Sigmoid colon (tissue), 4 donors: ENCODE data around the gene DAGLA.

Experiments used
- POLR2A ChIP-seq, 2 donors: fragments of 450-650 bp; IDR thresholded peaks; one replicate each; pipeline ENCODE4 v1.6.1; 2016; ENCODE audit warnings: antibody characterized with exemption in 2 of 2, mild to moderate bottlenecking in 2 of 2, moderate library complexity in 2 of 2
- POLR2AphosphoS5 ChIP-seq, 4 donors: sonication (generic); formaldehyde crosslinking; IDR thresholded peaks; one replicate each; pipeline ENCODE4 v1.6.1; 2017; ENCODE audit warnings: antibody characterized with exemption in 4 of 4
- TF ChIP-seq, protein P1 (sequence below), 4 experiments: fragments of 450-650 bp in 3 of 4; fragments of 200-600 bp in 1 of 4; IDR thresholded peaks; one replicate each; pipeline ENCODE4 v1.5.1; 2016 to 2019; ENCODE audit warnings: antibody characterized with exemption in 4 of 4, mild to moderate bottlenecking in 3 of 4, moderate library complexity in 2 of 4

DNA sequence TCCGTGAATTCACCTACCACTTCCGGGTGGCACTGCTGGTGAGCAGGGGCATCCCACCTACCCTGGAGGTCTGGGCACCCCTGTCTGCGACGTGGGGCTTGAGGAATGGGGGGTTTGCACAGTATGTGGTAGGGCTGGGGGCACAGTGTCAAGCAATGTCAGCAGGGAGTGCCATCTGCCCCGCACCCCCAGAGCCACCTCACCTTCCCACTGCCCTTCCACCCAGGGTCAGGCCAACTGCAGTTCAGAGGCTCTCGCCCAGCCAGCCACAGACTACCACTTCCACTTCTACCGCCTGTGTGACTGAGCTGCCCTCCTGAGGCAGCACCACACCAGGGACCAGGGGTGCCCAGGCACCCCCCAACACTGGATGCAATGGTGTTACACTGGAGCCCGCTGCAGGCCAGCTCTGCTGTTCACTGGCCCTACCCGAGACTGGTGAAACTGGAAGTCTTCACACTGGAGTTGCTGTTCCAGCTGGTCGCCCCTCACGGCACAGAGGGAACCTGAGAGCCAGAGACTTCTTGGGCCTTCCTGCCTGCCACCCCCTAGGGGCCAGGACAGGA lies 105.7 kb downstream of the DAGLA start:
- TF ChIP-seq POLR2AphosphoS5 (IDR thresholded peaks at IDR 0.05) = no peak
- TF ChIP-seq POLR2A (IDR thresholded peaks at IDR 0.05) = no peak
- TF ChIP-seq, protein P1, sequence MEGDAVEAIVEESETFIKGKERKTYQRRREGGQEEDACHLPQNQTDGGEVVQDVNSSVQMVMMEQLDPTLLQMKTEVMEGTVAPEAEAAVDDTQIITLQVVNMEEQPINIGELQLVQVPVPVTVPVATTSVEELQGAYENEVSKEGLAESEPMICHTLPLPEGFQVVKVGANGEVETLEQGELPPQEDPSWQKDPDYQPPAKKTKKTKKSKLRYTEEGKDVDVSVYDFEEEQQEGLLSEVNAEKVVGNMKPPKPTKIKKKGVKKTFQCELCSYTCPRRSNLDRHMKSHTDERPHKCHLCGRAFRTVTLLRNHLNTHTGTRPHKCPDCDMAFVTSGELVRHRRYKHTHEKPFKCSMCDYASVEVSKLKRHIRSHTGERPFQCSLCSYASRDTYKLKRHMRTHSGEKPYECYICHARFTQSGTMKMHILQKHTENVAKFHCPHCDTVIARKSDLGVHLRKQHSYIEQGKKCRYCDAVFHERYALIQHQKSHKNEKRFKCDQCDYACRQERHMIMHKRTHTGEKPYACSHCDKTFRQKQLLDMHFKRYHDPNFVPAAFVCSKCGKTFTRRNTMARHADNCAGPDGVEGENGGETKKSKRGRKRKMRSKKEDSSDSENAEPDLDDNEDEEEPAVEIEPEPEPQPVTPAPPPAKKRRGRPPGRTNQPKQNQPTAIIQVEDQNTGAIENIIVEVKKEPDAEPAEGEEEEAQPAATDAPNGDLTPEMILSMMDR (IDR thresholded peaks at IDR 0.05) = no peak
